Measurements from ENCODE around the gene UMAD1. TPM values are rescaled to one million over a fixed set of nuclear protein-coding genes. Genes with fewer than 3 reads are reported as not detected.
"Not testable (repeated sequence)": the region's sequence is repeated elsewhere in the genome, so short reads cannot be mapped to it uniquely, and the experiment has no call there.

Gene UMAD1
- total RNA-seq, 1 donor from 2014 or later: 14.3 TPM

DNA sequence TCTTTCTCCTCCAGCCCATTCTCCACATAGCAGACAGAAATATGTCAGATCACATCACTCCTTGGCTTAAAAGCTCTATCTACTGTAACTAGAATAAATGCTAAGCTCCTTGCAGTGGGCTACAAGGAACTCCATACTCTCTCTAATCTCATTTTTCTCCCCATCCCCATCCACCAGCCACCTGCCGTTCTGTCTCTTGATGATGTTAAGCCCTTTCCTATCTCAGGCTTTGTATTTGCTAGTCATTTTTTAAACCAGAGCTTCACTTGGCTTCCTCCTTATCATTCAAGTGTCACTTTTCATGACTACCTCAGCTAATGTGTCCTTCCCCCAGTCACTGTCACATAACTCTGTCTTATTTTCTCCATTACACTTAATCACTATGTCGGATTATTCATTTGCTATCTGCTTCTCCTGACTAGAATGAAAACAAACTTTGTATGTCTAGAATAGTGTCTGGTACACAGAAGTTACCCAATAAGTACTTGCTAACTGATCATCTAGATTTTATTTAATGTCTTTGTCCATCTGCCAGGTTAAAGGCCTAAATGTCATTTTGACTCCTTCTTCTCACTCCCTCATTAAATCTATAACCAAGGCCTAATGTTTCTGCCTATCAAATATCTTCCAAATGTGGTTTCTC lies 165.1 kb downstream of the UMAD1 start:
- intact Hi-C loops (cut with DNase I): no loop called here
- DNase-seq (no peak), ATAC-seq (ENCODE audit: poor library complexity) (no peak)

GRCh38 chr7:7808156-7808555 lies 167.6 kb downstream of the UMAD1 start:
- DNase-seq (no peak), ATAC-seq (ENCODE audit: poor library complexity) (no peak)
- intact Hi-C loops (cut with DNase I): no loop called here

DNA sequence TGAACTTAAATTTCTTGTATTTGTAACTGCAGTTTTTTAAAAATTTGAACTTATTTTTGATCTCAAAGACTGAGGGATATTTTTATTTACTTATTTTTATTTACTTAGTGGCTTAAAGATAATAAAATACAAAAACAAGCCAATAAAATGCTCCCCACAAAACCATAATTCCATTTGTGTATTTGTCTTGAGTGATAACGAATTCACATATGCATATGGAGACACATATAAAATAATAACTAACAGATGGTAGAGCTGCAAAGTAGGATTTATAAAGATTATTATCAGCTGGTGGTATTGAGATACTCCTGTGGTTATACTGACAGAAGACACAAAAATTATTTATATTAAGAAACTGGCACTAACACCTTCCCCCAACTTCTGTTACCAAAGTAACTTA lies 168.1 kb downstream of the UMAD1 start:
- ATAC-seq (ENCODE audit: poor library complexity) (no peak), DNase-seq (no peak)
- intact Hi-C loops (cut with DNase I): no loop called here

DNA sequence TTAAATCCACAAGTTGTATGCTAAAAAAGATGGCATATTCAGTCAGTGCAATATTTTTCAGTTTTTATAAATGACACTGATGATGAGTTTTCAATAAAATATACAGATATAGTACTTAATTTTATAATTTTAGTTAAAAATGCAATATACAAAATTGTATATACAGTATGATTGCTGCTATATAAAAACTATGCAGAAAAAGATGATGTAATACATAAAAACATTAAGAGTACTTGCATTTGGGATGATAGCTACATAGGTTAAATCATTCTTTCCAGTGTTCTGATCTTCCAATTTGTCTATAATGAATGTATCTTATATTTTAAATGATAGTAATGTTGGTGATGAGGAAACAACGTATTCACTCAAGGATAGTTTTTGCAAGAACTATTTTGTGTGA lies 169.8 kb downstream of the UMAD1 start:
- intact Hi-C loops (cut with DNase I): no loop called here
- DNase-seq: no peak
- ATAC-seq (ENCODE audit: poor library complexity): no peak

DNA sequence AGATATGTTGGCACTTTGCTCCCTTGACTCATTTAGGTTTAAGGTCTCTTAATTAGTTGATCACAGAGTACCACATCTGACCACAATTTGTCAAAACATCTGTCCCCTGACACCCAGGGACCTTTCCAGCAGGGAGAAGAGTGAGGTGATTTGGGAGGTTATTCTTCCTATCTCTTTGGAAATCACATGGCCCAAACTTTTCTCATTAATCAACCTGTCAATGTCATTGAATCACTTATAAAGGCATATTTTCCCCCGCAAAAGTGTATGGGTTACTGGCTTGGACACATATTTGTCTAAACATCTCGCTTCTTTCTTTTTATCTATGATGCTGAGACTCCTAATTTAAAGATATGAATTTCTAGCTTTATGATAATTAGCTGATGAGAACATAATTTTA lies 170.3 kb downstream of the UMAD1 start:
- intact Hi-C loops (cut with DNase I): no loop called here
- no peak for ATAC-seq (ENCODE audit: poor library complexity)

GRCh38 chr7:7812112-7812511 lies 171.6 kb downstream of the UMAD1 start:
- no peak for DNase-seq
- intact Hi-C loops (cut with DNase I): no loop called here
- ATAC-seq (ENCODE audit: poor library complexity): no peak

More for the DNA sequence above, 170.3 kb downstream of the UMAD1 start:
- no peak for DNase-seq

DNA sequence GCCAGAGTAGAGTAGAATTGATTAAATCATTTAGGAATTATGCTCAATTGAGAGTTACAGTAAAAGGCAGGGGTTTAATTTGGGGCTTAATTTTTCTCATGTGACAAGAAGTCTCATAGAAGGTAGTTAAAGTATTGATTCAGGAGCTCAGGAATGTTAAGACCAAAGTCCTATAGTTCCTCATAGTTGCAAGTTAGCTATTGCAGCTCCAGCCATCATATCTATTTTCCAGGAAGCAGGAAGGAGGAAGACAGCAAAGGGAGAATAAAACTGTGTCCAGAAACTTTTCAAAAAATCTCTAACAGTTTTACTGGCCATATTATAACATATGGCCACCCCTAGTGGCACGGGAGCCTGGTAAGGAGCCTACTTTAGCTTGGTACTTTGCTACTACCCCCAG lies 174.8 kb downstream of the UMAD1 start:
- intact Hi-C loops (cut with DNase I): no loop called here
- no peak for ATAC-seq (ENCODE audit: poor library complexity)
- DNase-seq: no peak

- intact Hi-C loops (cut with DNase I): no loop called here
These were observed 175.5 kb downstream of the UMAD1 start for GRCh38 chr7:7816084-7816483.

GRCh38 chr7:7816816-7817536 lies 176.4 kb downstream of the UMAD1 start:
- intact Hi-C loops (cut with DNase I): no loop called here
- DNase-seq (no peak), ATAC-seq (ENCODE audit: poor library complexity) (no peak)

More at GRCh38 chr7:7816084-7816483, 175.5 kb downstream of the UMAD1 start:
- no peak for ATAC-seq (ENCODE audit: poor library complexity)
- no peak for DNase-seq

GRCh38 chr7:7817748-7818147 lies 177.2 kb downstream of the UMAD1 start:
- ATAC-seq (ENCODE audit: poor library complexity): no peak
- no peak for DNase-seq
- intact Hi-C loops (cut with DNase I): no loop called here

GRCh38 chr7:7818179-7818578 lies 177.6 kb downstream of the UMAD1 start:
- ATAC-seq (ENCODE audit: poor library complexity); intact Hi-C loops (cut with DNase I); DNase-seq: not testable (repeated sequence)

- DNase-seq (no peak), ATAC-seq (ENCODE audit: poor library complexity) (no peak)
- intact Hi-C loops (cut with DNase I): no loop called here
These were observed 179.1 kb downstream of the UMAD1 start for GRCh38 chr7:7819442-7820247.

DNA sequence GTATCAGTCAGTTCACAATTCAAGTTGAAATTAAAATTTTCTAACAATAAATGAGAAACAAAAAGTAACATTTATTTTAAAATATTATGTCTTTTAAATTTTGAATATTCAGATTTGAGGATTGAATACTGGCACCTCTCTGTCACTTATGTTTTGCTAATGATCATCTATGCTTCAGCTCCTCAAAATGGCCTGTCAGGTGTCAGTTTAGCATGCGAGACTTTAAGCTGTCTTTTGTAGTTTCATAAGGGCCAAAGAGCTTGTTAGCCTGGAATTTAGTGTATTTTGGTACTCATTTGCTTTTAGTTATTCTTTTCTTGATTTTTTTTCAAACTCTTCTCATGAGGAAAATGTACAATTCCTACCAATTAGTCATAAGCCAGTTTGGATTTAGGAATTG lies 179.9 kb downstream of the UMAD1 start:
- intact Hi-C loops (cut with DNase I): no loop called here
- ATAC-seq (ENCODE audit: poor library complexity) (no peak), DNase-seq (no peak)

DNA sequence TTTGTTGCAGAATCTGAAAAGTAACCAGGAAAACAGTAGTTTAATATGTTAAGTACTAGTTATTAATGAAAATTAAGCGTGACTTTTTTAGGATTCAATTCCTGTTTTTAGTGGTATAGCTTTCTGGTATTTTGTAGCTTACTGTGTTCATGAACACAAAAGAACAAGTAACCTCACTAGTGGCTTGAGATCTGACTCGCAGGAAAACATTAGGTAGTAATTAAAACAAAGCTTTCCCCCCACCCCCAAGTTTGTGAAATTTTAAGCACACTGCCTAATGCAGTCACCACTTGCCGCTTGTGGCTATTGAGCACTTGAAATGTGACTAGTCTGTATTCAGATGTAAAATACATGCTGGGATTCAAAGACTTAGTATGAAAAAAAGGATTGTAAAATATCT lies 180.4 kb downstream of the UMAD1 start:
- DNase-seq: no peak
- intact Hi-C loops (cut with DNase I): no loop called here
- no peak for ATAC-seq (ENCODE audit: poor library complexity)

- intact Hi-C loops (cut with DNase I): no loop called here
- DNase-seq (no peak), ATAC-seq (ENCODE audit: poor library complexity) (no peak)
These were observed 181.0 kb downstream of the UMAD1 start for GRCh38 chr7:7821517-7821916.

DNA sequence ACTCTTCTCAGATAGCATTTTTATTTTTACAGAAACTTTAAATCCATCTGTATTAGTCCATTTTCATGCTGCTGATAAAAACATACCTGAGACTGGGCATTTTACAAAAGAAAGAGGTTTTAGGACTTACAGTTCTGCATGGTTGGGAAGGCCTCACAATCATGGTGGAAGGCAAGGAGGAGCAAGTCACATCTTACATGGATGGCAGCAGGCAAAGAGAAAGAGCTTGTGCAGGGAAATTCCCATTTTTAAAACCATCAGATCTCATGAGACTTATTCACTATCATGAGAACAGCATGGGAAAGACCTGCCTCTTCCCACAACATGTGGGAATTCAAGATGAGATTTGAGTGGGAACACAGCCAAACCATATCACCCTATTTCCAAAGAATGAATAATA lies 184.7 kb downstream of the UMAD1 start:
- intact Hi-C loops (cut with DNase I); ATAC-seq (ENCODE audit: poor library complexity); DNase-seq: not testable (repeated sequence)

DNA sequence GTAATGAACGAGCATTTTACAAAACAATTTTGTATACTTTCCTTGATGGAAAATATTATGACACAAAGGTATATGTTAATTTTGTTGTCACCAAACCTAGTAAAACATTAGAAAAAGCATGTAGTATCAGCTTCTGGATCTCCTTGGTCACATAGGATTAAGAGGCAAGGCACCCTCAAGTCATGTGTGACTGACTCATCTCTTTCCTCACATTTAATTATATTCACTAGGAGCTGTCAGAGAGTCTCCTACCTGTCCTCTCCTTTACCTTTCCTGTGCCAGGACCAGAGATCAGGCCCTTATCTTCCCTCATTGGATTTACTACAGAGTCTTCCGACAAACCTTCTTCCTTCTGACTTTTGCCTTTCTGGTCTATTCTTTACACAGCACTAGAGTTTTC lies 189.1 kb downstream of the UMAD1 start:
- ATAC-seq (ENCODE audit: poor library complexity) (no peak), DNase-seq (no peak)
- intact Hi-C loops (cut with DNase I): no loop called here

GRCh38 chr7:7830122-7830878 lies 189.7 kb downstream of the UMAD1 start:
- no peak for DNase-seq
- no peak for ATAC-seq (ENCODE audit: poor library complexity)
- intact Hi-C loops (cut with DNase I): no loop called here

DNA sequence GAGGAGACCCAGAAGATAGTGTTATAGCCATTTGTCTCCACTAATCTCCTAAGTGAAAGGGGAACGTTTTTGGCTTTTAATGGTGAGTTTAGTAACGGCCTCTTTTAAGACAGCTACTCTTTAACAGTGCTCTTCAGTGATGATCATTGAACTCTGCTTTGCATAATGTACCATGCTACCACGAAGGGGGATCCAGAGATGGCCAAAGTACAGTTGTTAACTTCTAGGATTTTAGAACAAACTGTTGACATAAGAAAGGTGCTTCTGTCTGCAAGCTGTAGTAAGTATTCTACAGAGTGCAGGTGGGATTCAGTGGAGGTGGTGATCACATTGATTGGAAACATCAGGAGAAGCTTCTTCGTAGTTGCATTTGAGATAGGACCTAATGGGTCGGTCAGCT lies 192.0 kb downstream of the UMAD1 start:
- intact Hi-C loops (cut with DNase I): no loop called here
- DNase-seq (no peak), ATAC-seq (ENCODE audit: poor library complexity) (no peak)
